HG03558 (cell line): ENCODE results near the gene MOB1B.
A peak's percentile ranks its signal among the peaks of the same experiment; 100 is the strongest.
"Not testable (repeated sequence)": the region's sequence is repeated elsewhere in the genome, so short reads cannot be mapped to it uniquely, and the experiment has no call there.

Experiments used
- ATAC-seq: cut with Tn5 transposase; IDR thresholded peaks from one replicate; pipeline ENCODE4 v1.9.1; 2021; ENCODE audit warnings: moderate number of reproducible peaks; ENCODE audit not compliant: unreplicated experiment; ENCODE audit errors: extremely low read depth

The MOB1B gene

DNA sequence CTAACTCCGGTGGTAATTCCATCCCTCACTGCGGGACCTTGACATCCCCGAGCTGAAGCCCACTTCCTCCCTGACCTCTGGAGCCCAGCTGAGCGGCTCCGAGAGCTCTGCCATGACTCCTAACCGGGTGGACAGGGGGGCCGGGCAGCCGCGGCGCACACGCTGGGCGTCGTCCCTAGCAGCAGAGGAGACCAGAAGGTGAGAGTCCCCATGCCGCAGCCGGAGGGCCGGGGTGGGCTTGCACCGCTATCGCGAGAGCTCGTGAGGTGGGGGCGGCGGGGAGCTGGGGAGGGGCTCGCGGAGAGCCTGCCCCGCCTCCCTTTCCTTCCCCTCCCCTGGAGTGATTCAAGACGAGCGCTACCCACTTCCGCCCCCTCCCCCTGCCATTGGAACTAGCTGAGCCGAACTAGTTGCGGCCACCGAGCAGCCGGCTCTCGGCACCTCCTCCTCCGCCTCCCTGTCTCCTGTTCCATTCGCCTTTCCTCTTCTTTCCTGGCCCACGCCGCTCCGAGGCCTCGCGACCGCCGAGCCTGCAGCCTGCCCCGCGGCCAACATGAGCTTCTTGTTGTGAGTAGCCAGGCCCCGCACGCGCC, at the start of gene MOB1B:
MOB1B (plus strand) TSS at position 386 of the 593 bp plus-strand sequence; CDS start at position 554, 168 bp downstream.
- peak; percentile 74 for ATAC-seq

DNA sequence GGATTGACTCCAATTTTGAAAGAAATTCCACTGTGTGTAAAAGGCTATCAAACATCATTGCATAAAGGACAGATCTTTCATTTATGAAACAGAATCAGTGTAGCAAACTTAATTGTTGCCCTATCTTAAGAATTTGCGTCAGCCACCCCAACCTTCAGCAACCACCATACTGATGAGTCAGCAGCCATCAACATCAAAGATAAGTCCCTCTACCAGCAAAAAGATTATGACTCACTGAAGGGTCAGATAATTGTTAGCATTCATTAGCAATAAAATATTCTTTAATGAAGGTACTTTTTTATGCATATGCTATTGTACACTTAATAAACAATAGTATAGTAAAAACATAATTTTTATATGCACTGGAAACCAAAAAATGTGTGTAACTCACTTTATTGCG, 46.7 kb upstream of the MOB1B start:
- no peak for ATAC-seq

DNA sequence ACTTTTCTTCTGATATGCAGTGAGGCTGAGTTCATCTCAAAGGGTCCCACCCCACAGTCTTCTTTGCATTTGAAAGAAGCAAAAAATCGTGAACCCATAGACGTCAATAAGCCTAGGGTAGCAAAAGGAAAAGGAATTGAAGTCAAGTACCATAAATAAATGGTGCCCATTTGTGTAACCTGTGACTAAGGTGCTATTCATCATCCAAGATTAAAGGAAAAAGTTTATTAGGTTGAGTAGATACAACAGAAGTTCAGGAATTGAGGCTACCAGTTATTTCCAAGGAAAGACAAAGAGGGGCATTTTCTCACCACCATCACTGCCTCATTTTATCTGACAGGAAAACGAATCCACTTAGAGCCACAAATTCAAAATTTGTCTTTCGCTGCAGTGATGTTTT, 43.7 kb upstream of the MOB1B start:
- ATAC-seq = no peak

DNA sequence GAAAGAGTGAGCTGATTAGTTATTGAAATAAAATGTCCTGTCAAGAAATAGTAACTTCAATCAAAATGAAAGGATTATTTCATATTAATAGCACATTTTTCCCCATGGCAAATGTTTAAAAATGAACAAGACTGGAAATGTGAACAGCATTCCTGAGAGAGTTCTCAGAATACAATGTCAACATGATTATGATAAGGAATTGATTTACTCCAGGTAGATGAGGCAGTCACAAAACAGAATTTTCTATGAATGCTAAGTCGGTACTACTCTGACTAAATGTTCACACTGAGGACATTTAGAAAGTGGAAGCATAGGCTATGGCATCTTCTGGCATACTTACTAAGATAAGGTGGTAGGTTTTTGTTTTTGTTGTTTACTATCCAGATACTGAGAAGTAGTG, 43.1 kb upstream of the MOB1B start:
- ATAC-seq = no peak

DNA sequence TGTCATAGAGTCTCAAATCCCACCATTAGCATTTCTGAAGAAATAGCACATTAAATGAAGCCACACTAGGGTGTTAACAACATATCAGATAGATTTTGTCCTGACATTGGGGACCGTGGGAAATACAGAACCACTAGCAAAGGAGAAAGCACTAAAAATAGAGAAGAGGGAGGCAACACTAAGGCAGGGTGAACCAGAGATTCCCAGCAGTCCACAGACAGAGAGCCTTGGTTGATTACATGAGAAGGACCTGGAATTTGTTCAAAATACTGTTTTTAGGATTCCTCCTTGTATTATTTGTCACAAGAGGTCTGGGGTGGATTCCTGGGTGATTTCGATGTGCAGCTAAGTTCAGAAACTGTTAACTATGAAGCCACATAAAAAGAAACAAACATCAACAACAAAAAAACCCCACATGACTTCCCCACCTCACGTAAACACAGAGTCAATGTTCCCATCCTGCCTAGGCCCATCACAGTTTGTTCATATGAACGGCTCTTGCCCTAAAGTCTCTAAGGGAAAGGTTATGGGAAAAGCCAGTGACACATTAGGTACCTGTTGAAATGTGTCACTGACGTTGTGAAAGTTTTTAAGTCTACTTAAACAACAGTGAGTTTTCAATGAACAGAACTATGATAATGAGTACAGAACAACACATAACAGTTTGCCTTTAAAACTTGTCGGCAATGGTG, 38.9 kb upstream of the MOB1B start:
- ATAC-seq = peak; percentile 90

DNA sequence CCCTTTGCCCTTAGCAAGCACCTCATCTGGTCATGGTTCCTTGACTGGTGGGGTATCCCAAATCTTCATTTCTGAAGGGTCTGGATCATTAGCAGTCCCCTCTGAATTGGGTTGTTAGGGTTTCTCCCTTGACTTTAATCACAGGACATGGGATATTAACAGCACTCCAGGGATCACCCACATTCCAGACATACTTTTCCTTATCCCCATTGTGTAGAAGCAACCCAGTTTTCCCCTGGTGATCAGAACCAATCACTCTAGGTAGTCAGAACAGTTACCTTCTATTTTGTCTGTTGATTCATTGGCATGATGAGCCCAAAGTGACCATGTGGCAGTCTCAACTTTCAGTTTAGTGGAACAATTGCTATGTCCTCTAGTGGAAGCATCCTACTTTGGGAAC, 33.4 kb upstream of the MOB1B start:
- ATAC-seq = no peak

DNA sequence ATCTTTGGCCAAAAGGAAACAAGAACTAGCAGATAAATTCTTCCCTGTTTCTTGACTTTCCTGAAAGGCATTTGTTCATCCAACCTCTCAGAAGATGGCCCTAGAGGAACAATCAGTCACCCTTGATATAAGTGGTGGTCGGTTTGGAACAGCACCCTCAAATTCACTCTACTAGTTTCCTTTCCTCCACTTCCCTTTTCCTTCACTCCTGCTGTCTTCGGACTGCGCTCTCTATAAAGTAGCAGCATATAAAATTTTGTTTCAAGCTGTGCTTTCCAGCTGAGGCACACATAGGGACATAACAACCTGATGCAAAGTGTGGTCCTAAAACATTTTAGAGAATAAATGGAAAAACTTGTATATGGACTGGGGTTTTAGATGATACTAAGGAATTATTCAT, 29.0 kb upstream of the MOB1B start:
- ATAC-seq = no peak

DNA sequence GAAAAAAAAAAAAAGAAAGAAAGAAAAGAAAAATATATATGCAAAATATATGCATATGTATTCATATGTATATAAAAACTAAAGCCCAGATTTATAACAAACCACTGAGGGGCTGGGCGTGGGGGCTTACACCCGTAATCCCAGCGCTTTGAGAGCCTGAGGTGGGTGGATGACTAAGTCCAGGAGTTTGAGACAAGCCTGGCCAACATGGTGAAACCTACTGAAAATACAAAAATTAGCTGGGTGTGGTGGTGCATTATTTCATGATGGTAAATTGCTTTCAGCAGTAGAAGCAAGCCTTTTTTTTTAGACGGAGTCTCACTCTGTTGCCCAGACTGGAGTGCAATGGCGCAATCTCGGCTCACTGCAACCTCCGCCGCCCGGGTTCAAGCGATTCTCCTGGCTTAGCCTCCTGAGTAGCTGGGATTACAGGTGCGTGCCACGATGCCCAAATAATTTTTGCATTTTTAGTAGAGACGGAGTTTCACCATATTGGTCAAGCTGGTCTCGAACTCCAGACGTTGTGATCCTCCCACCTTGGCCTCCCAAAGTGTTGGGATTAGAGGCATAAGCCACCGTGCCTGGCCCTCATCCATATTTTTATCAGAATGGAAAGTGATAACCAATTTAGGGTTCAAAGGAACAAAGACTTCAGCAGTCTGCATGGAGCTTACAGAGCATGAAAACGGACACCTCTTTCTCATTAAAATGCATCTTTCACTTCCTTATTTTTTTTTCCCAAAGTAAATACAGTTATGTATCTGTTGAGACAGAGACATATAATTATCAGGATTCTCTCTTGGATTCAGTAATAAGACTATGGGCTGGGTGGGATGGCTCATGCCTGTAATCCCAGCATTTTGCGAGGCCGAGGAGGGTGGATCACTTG, 27.7 kb upstream of the MOB1B start:
- no peak for ATAC-seq

DNA sequence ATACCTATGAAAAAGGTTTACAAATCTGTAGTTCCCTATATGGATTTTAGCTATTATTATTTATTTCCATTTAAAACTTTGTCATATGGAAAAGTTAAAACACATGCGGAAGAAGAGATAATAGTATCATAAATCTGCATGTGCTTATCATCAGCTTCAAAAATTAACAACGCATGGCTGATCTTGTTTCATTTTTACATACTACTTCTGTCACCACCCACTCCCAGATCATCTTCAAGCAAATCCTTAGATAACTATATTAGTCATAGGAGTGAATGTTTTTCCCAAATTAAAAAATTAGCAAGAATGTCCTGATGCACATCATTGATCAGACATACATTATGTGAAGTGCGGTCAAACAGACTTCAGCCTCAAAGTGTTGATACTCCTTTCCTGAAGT, 24.6 kb upstream of the MOB1B start:
- ATAC-seq = no peak

DNA sequence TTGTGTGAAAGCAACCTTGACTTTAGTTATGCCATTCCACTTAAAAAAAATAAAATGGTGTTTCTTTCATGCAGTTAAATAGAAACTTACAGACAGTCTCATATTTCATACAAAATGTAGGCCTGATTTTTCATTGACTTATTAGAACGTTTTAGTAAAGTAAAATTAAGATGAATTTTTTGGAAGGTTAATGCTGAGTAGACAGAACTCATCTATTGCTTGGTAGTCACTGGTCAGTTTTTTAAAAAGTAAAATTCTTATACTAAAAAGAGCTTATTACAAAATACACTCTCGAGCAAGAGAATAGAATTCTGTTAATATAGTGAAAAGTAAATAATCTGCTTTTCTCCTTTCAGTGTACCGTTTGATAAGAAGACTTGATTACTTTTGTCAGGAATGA, 21.4 kb upstream of the MOB1B start:
- no peak for ATAC-seq

DNA sequence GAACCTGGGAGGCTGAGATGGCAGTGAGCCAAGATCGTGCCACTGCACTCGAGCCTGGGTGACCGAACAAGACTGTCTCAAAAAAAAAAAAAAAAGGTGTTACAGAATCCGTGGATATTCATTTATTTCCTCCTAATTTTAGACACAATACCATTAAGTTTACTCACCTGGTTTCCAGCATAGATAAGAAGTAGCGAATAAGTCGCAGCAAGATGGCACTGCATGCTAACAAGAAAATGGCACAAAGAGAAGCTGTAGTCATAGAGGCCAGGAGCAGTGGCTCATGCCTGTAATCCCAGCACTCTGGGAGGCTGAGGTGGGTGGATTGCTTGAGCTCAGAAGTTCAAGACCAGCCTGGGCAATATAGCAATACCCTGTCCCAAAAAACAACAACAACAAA, 17.0 kb upstream of the MOB1B start:
- no peak for ATAC-seq

DNA sequence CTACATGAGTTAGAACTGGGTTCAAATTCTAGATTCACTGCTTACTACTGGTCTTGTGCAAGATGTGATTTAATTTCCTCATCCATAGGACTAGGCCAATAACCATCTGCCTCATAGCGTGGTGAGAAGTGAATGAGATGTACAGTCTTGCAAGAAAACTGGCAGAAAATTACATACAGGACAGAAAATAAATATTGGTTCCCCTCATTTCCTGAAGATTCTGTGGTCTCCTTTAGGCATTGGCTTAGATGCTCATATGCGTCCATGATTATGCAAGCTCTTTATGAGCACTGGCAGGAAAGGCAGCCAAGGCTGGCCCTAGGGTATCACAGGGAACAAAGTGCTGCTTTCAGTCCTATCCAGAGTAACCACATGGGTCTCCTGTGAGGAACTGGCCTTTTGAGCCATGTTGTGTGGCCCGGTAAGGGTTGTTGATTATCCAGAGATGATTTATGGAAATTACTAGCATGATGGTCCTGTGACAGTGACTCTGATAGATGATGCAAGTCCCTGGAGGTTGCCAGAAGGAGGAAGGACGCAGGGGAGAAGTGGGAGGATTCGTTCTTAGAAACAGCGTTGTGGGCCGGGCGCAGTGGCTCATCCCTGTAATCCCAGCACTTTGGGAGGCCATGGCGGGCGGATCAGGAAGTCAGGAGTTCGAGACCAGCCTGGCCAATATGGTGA, 9.9 kb upstream of the MOB1B start:
- no peak for ATAC-seq

DNA sequence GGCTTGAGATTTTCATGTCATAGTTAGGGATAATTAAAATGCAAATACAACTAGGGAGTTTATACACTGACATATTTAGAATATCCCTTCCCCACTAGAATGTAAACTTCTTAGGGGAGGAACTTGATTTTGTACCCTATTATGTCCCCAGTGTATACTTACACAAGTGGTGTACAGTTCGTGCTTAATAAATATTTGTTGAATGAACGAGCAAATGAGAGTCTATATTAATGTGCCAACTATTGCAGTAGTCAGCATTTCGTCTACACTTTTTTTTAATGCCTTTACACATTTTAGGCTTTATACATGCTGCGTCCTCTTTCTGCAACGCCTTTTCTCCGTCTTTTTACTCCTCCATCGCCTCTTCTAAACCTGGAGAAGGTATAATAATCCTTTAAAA, 8.4 kb upstream of the MOB1B start:
- no peak for ATAC-seq

DNA sequence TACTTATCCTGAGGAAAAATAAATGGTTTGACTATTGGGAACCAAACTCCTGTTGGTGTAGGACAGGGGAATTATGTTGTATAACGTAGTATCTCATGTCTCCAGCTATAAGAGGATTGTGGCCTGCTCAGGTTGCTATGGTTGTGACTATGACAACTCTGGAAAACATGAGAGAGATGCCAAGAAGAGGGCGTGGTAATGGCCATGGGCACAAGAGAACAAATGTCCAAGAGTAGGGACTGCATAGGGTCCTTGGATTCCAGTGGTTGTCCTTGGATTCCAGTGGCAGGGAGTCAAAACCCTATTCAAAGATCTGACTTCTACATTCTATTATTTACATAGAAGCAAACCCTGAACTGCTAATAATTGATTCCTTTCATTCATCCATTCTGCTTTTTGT, 6.8 kb upstream of the MOB1B start:
- no peak for ATAC-seq

DNA sequence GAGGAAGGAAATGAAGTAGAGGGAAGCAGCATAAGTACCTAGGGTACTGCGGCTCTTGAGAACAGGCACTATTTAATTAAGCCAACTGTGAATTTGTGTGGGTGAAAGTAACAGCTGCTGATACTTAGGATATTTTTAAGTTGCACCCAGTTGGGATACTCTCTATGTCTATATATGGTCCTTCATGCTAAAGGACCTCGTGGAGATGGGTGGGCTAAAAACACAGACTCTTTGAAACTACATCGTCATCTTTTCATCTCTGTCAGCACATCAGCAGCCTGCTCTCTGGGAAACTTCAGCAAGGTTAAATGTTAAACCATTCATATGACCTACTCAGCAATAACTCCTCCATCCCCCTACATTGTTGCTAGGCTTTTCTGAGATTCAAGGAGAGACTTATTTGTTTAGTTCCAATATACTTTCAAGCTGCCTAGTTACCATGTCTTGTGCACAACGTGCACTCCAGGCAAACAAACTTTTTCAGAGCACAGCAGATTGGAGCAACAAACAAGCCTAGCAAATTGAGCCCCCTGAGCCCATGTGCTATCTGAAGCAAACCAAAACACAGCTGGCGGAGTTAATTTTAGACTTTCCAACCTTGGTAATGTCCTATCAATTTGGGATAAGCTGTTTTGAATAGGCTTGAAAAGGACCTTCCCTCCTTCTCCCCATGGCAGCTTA, 6.2 kb upstream of the MOB1B start:
- peak; percentile 57 for ATAC-seq

DNA sequence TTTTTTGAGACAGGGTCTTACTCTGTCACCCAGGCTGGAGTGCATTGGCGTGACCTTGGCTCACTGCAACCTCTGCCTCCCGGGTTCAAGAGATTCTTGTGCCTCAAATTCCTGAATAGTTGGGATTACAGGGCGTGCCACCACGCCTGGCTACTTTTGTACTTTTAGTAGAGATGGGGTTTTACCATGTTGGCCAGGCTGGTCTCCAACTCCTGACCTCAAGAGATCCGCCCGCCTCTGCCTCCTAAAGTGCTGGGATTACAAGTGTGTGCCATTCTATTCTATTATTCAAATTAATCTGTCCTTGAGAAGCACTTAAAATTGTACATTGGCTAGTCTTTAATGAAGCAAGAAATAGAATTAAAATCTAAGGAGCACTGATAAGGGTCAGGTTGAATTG, 3.6 kb upstream of the MOB1B start:
- not testable (repeated sequence) for ATAC-seq

DNA sequence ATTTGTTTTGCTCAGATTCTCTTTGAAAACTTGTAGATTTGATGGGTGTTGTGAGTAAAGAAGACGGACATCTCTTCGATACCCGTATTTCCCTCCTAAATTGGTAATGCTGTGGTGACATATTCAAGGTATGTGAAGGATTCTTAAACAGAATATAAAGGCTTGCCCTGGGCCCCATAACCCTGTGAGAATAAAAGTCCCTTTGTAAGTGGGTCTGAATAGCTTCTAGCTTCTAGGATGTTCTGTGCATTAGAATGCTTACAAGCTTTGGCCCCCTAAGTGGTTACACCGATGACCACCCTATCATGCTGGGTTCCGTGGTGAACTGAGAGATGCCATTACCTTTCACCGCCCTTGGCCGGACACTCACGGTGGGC, 574 bp upstream of the MOB1B start:
- peak; percentile 4 for ATAC-seq

DNA sequence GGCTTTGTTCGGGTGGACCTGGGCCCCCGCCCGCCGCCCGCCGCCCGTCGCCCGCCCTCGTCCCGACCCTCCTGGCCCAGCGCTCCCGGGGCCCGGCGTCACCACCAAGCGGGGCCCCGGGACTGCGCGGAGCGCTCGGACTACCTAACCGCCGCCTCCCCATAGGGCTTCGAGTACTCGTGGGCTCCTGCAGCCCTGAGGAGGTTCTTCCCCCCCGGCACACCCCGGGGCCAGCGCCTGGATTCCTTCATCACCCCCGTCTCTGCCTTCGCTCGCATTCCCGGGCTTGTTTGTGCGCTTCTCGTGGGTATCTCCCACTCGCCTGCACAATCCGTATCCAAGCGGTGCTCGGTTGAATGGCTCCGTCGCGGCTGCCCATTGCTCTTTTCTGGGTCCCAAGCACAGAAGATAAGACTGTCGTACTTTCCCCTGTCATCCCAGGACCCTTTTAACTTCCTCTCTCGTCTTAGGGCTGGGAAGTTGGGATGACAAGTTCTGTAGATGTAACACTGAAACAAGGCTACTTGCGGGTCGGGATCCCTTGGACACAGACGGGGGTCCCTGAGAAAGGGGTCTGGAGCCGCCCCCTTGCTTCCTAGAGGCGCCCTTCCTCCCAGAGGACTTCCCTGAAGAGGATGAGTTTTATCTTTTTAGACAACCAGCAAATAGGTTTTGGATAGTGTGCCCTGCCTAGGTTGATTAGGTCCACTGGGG, 565 bp downstream of the MOB1B start:
- ATAC-seq = peak; percentile 26

DNA sequence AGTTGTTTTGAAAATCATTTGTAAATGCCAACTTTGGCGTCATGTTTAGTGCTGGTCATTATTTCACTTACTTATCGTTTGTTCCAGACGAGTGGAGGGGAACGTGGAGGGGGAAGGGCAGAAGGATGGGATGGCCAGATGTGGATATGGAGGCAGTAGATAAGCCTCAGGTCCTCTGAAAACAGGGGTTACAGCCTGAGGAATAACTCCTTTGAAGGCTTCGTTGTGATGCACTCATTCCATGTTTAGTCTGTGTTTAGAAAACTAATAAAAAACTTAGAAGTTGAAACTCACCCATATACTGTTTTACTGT, 1.1 kb downstream of the MOB1B start:
- ATAC-seq = no peak
